NCI-H345 treated with DMSO at 0.1 percent for 48 hours (cell line): ENCODE measurements around the gene TK1.

Experiments
- DNase-seq: peaks from one replicate; lab custom pipeline; 2025; ENCODE audit not compliant: unreplicated experiment; lab: John Stamatoyannopoulos, UW

Gene TK1

GRCh38 chr17:78125138-78125913, 61.5 kb downstream of the TK1 start:
- DNase-seq: no peak

GRCh38 chr17:78124836-78125137, 62.1 kb downstream of the TK1 start:
- no peak for DNase-seq
